ENCODE results near the gene DCHS1.

- no peak for TF ChIP-seq POLR2AphosphoS5 (IDR thresholded peaks at IDR 0.05)
- TF ChIP-seq POLR2A (IDR thresholded peaks at IDR 0.05): no peak
These were observed 9.1 kb downstream of the DCHS1 start for GRCh38 chr11:6646576-6646917.
